Right atrium auricular region (tissue), 2 donors: ENCODE data around the gene FGFRL1. TPM values are rescaled to one million over a fixed set of nuclear protein-coding genes. Genes with fewer than 3 reads are reported as not detected.

ENCODE experiments used
- DNase-seq: peaks from one replicate; pipeline ENCODE4 v3.0.0-alpha.2; 2019; ENCODE audit warnings: low spot score
- H3K27ac ChIP-seq, 2 donors: fragments of 200-600 bp; sonication (generic); 1 replicate in 1 of 2; 2 replicates in 1 of 2; pipeline ENCODE4 v1.5.1; 2016 to 2019
- H3K27me3 ChIP-seq, 2 donors: fragments of 200-600 bp; sonication (generic); one replicate each; pipeline versions ENCODE4 v1.5.1 to v1.6.0; 2017 to 2019
- H3K36me3 ChIP-seq: fragments of 200-600 bp; sonication (generic); one replicate; pipeline ENCODE4 v1.5.1; 2016
- H3K4me1 ChIP-seq, 2 donors: fragments of 200-600 bp; sonication (generic); one replicate each; pipeline versions ENCODE4 v1.5.1 to v1.6.0; 2017 to 2019
- H3K4me3 ChIP-seq, 2 donors: fragments of 200-600 bp; sonication (generic); 1 replicate in 1 of 2; 2 replicates in 1 of 2; pipeline ENCODE4 v1.5.1; 2017 to 2019; ENCODE audit warnings: mild to moderate bottlenecking in 1 of 2, moderate library complexity in 1 of 2
- H3K9me3 ChIP-seq, 2 donors: fragments of 200-600 bp; sonication (generic); one replicate each; pipeline ENCODE4 v1.5.1; 2019
- CTCF ChIP-seq, 2 donors: fragments of 200-600 bp; sonication (generic); IDR thresholded peaks; one replicate each; pipeline ENCODE4 v1.5.1; 2019; ENCODE audit warnings: antibody characterized with exemption in 2 of 2
- total RNA-seq, 2 donors: library from RNA; depleted of rRNA; stranded (reverse); fragments of >200 nt; gene quantifications; one replicate each; pipeline ENCODE4 v1.1.0, GENCODE V29; 2016

The FGFRL1 gene
- total RNA-seq, 2 donors from 2014 or later, result 30.3 to 47.1 TPM

- no peak overlapping the region for H3K27ac ChIP-seq
- DNase-seq, result no peak
- no peak overlapping the region for H3K4me3 ChIP-seq
- H3K4me1 ChIP-seq, result no peaks in the 10 kb centered on the region
- no peak for TF ChIP-seq CTCF (IDR thresholded peaks at IDR 0.05)
- H3K27me3 ChIP-seq, result no peaks in the 10 kb centered on the region
- peaks cover 6% of the 10 kb centered on the region for H3K36me3 ChIP-seq
- no peaks in the 10 kb centered on the region for H3K9me3 ChIP-seq
These were observed 8.5 kb downstream of the FGFRL1 start for GRCh38 chr4:1019729-1020470.

GRCh38 chr4:1021386-1022050 is 10.1 kb downstream of the FGFRL1 start:
- no peak for TF ChIP-seq CTCF (IDR thresholded peaks at IDR 0.05)

GRCh38 chr4:1022051-1022738 is 10.8 kb downstream of the FGFRL1 start:
- Histone ChIP-seq H3K36me3 (peaks cover 13% of the 10 kb centered on the region), H3K27ac (no peak overlapping the region), H3K9me3 (no peaks in the 10 kb centered on the region), H3K27me3 (no peaks in the 10 kb centered on the region), H3K4me3 (no peak overlapping the region), H3K4me1 (peaks cover 0 to 5% of the 10 kb centered on the region in 2 donors)
- TF ChIP-seq CTCF (IDR thresholded peaks at IDR 0.05), result no peak
- DNase-seq, result no peak

More at GRCh38 chr4:1021386-1022050, 10.1 kb downstream of the FGFRL1 start:
- H3K36me3 ChIP-seq, result peaks cover 13% of the 10 kb centered on the region
- no peaks in the 10 kb centered on the region for H3K9me3 ChIP-seq
- H3K27ac ChIP-seq, result no peak overlapping the region
- DNase-seq, result no peak
- H3K4me1 ChIP-seq, result peaks cover 0 to 5% of the 10 kb centered on the region in 2 donors
- H3K4me3 ChIP-seq, result no peak overlapping the region
- H3K27me3 ChIP-seq, result no peaks in the 10 kb centered on the region

- no peak for DNase-seq
- Histone ChIP-seq H3K27me3 (no peaks in the 10 kb centered on the region), H3K4me1 (peaks cover 0 to 5% of the 10 kb centered on the region in 2 donors), H3K36me3 (peaks cover 13% of the 10 kb centered on the region), H3K9me3 (no peaks in the 10 kb centered on the region), H3K4me3 (no peak overlapping the region), H3K27ac (no peak overlapping the region)
- TF ChIP-seq CTCF (IDR thresholded peaks at IDR 0.05), result no peak
These were observed 11.3 kb downstream of the FGFRL1 start for GRCh38 chr4:1022739-1023066.

- no peak for TF ChIP-seq CTCF (IDR thresholded peaks at IDR 0.05)
- Histone ChIP-seq H3K27me3 (no peaks in the 10 kb centered on the region), H3K27ac (no peak overlapping the region), H3K36me3 (peaks cover 13% of the 10 kb centered on the region), H3K9me3 (no peaks in the 10 kb centered on the region), H3K4me3 (no peak overlapping the region), H3K4me1 (peaks cover 0 to 5% of the 10 kb centered on the region in 2 donors)
- DNase-seq, result no peak
These were observed 11.7 kb downstream of the FGFRL1 start for GRCh38 chr4:1023075-1023640.
